Endothelial cell of umbilical vein (primary cell): Measurements from ENCODE around the gene NAV2. TPM values are rescaled to one million over a fixed set of nuclear protein-coding genes. Genes with fewer than 3 reads are reported as not detected.

ENCODE experiments used
- BruUV-seq: library from RNA; stranded (reverse); fragments of 400-500 nt; replicated peaks from 2 replicates; lab custom pipeline; 2021; lab: Mats Ljungman, UMichigan
- CTCF ChIA-PET: fragments of 300-600, 350-600 bp; sonication (Branson Sonifier 250); formaldehyde crosslinking; loops from one replicate; lab custom pipeline; 2021; ENCODE audit warnings: antibody characterized with exemption, inconsistent platforms; lab: Charles Lee
- POLR2A ChIA-PET: fragments of 300-600, 350-600 bp; sonication (Branson Sonifier 250); formaldehyde crosslinking; loops from one replicate; lab custom pipeline; 2021; ENCODE audit warnings: antibody characterized with exemption, inconsistent platforms; lab: Charles Lee
- DNase-seq: peaks from one replicate; pipeline ENCODE4 v3.0.0-alpha.2; 2011; ENCODE audit warnings: low read depth, low spot score
- FAIRE-seq: peaks from 2 replicates; lab custom pipeline; 2011; peaks lifted over from hg19 to GRCh38; lab: Jason Lieb, UNC
- H2AFZ ChIP-seq: 2 replicates; pipeline ENCODE4 v1.6.0; 2012; ENCODE audit warnings: low read depth, low read length, control low read depth, inconsistent platforms
- H3K27ac ChIP-seq: 2 replicates; pipeline ENCODE4 v1.5.1; 2011; ENCODE audit warnings: low read depth, mild to moderate bottlenecking, control low read depth, low read length, moderate library complexity; ENCODE audit not compliant: insufficient read depth
- H3K27me3 ChIP-seq, 2 experiments: 2 replicates each; pipeline versions ENCODE4 v1.6.0 to v1.6.1; 2011; ENCODE audit warnings: low read length in 2 of 2, mixed read lengths in 1 of 2; ENCODE audit not compliant: control insufficient read depth in 2 of 2, insufficient read depth in 2 of 2
- H3K36me3 ChIP-seq, 2 experiments: 2 replicates in 1 of 2; 3 replicates in 1 of 2; pipeline ENCODE4 v1.5.1; 2011; ENCODE audit warnings: low read length in 2 of 2, mild to moderate bottlenecking in 1 of 2, moderate library complexity in 1 of 2; ENCODE audit not compliant: control insufficient read depth in 2 of 2, insufficient read depth in 2 of 2; ENCODE audit errors: extremely low read depth in 1 of 2
- H3K4me1 ChIP-seq: 3 replicates; pipeline ENCODE4 v1.5.1; 2011; ENCODE audit warnings: mild to moderate bottlenecking, low read length; ENCODE audit not compliant: control insufficient read depth, insufficient read depth; ENCODE audit errors: extremely low read depth
- H3K4me2 ChIP-seq: 2 replicates; pipeline ENCODE4 v1.6.1; 2011; ENCODE audit warnings: low read length, control low read depth, mixed read lengths; ENCODE audit not compliant: insufficient read depth
- H3K4me3 ChIP-seq, 3 experiments: fragments of 200-600 bp in 1 of 3; sonication (generic), shearing (Covaris generic) in 1 of 3; replicated peaks in 1 of 3; 2 replicates each; pipeline ENCODE4 v1.5.1; 2011 to 2016; ENCODE audit warnings: control low read depth in 3 of 3, low read length in 3 of 3, mild to moderate bottlenecking in 2 of 3, inconsistent platforms in 1 of 3, low read depth in 1 of 3, moderate library complexity in 1 of 3; ENCODE audit not compliant: insufficient read depth in 1 of 3
- H3K79me2 ChIP-seq: 2 replicates; pipeline ENCODE4 v1.6.0; 2012; ENCODE audit warnings: low read length, inconsistent platforms; ENCODE audit not compliant: control insufficient read depth, insufficient read depth
- H3K9ac ChIP-seq: replicated peaks from 2 replicates; pipeline ENCODE3; 2011; ENCODE audit warnings: low read length, control low read depth; ENCODE audit not compliant: insufficient read depth; ENCODE audit errors: extremely low read depth
- H3K9me1 ChIP-seq: replicated peaks from 3 replicates; pipeline ENCODE4 v1.6.0; 2011; ENCODE audit warnings: mild to moderate bottlenecking, low read length; ENCODE audit not compliant: control insufficient read depth, insufficient read depth; ENCODE audit errors: extremely low read depth
- H3K9me3 ChIP-seq: replicated peaks from 2 replicates; pipeline ENCODE4 v1.5.1; 2012; ENCODE audit warnings: low read length, inconsistent platforms; ENCODE audit not compliant: control insufficient read depth, insufficient read depth
- H4K20me1 ChIP-seq: replicated peaks from 2 replicates; pipeline ENCODE3; 2011; ENCODE audit warnings: mild to moderate bottlenecking, low read length; ENCODE audit not compliant: control insufficient read depth, insufficient read depth; ENCODE audit errors: extremely low read depth
- CTCF ChIP-seq, 2 donors: IDR thresholded peaks; 1 replicate in 1 of 2; 2 replicates in 1 of 2; pipeline ENCODE4 v1.5.1; 2011; ENCODE audit warnings: low read length in 2 of 2, mild to moderate bottlenecking in 2 of 2, moderate library complexity in 2 of 2, control low read depth in 1 of 2, inconsistent platforms in 1 of 2, low read depth in 1 of 2; ENCODE audit not compliant: insufficient read depth in 1 of 2; ENCODE audit errors: extremely low read depth in 1 of 2
- EZH2 ChIP-seq: IDR thresholded peaks from 2 replicates; pipeline ENCODE4 v1.6.1; 2012; ENCODE audit warnings: borderline replicate concordance, low read depth, mild to moderate bottlenecking, moderate library complexity, low read length, inconsistent platforms; ENCODE audit not compliant: severe bottlenecking
- FOS ChIP-seq: IDR thresholded peaks from 2 replicates; pipeline ENCODE4 v1.6.1; 2011; ENCODE audit warnings: mild to moderate bottlenecking, low read length, moderate library complexity, borderline replicate concordance; ENCODE audit not compliant: insufficient read depth
- GATA2 ChIP-seq: IDR thresholded peaks from 2 replicates; pipeline ENCODE4 v1.7.0; 2011; ENCODE audit warnings: low read depth, mild to moderate bottlenecking, moderate library complexity, mixed read lengths, low read length; ENCODE audit not compliant: insufficient read length, insufficient read depth
- JUN ChIP-seq: IDR thresholded peaks from 2 replicates; pipeline ENCODE4 v1.6.1; 2011; ENCODE audit warnings: borderline replicate concordance, low read depth; ENCODE audit not compliant: insufficient read length, insufficient read depth
- MAX ChIP-seq: IDR thresholded peaks from 2 replicates; pipeline ENCODE4 v1.6.1; 2011; ENCODE audit not compliant: insufficient read depth, insufficient read length
- MYC ChIP-seq: IDR thresholded peaks from one replicate; pipeline ENCODE4 v1.6.1; 2011; ENCODE audit warnings: mild to moderate bottlenecking, low read depth, low read length
- POLR2A ChIP-seq: IDR thresholded peaks from 2 replicates; pipeline ENCODE4 v1.6.1; 2012; ENCODE audit warnings: low read depth, mild to moderate bottlenecking, control low read depth, low read length
- POLR2AphosphoS5 ChIP-seq: IDR thresholded peaks from 2 replicates; pipeline ENCODE4 v1.6.1; 2012; ENCODE audit warnings: low read depth, mild to moderate bottlenecking, control low read depth, low read length, moderate library complexity; ENCODE audit not compliant: insufficient read depth
- dilution Hi-C: fragments of 300-500 bp; cut with MboI; formaldehyde crosslinking; loops from one replicate; pipeline ENCODE4 v1.15.0; 2019; ENCODE audit warnings: low sequenced_read_pairs; ENCODE audit not compliant: extremely low pct_ligation_motif_present
- intact Hi-C: fragments of 100-400 bp; cut with micrococcal nuclease; formaldehyde crosslinking; loops from one replicate; pipeline ENCODE4 v1.10.0; 2022
- polyA plus RNA-seq, 4 experiments: library from polyadenylated mRNA; depleted of rRNA in 3 of 4; stranded (reverse) in 3 of 4; unstranded in 1 of 4; fragments of >200 nt; gene quantifications; 2 replicates each; pipeline versions ENCODE4 v1.2.1 to v1.2.3, GENCODE V29; 2011 to 2012; ENCODE audit warnings: missing spikeins in 1 of 4
- total RNA-seq: library from RNA; stranded (reverse); gene quantifications from 2 replicates; pipeline ENCODE4 v1.2.3, GENCODE V29; 2021

Gene NAV2
- total and polyA plus RNA-seq, 2 donors (not counting 3 experiments of a cell fraction or from before 2014, with no cell fraction given) = 10.9 to 68.0 TPM

DNA sequence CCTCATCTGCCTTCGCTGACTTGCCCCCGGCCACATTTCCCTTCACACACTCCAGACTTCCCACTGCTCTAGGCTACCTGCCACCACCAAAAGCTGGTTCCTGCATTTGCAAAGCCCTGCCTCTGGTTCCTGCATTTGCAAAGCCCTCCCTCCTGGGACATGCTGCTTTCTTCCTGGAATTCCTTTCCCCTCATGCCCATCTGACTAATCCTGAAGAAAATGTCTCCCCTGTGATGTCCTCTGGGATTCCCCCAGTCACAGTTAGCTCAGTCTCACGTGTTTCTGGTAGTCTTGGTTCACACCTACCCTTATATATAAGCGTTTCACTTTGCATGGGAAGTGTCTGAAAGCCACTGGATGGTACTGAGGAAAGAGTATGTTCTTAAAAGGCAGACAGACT, 240.7 kb downstream of the NAV2 start:
- Histone ChIP-seq H3K36me3 (peaks cover 5 to 7% of the 10 kb centered on the region in 2 experiments), H3K9me3 (no peaks in the 10 kb centered on the region), H3K9ac (peak overlapping the region; percentile 15), H2AFZ (no peak overlapping the region), H3K27ac (peak overlapping the region; percentile 50), H3K27me3 (no peaks in the 10 kb centered on the region), H3K9me1 (no peaks in the 10 kb centered on the region), H4K20me1 (no peaks in the 10 kb centered on the region), H3K79me2 (peaks cover 24% of the 10 kb centered on the region), H3K4me3 (no peak overlapping the region), H3K4me2 (no peak overlapping the region), H3K4me1 (peaks cover 44% of the 10 kb centered on the region)
- no TSS peak for BruUV-seq
- TF ChIP-seq MAX = no peak
- no peak for TF ChIP-seq GATA2
- TF ChIP-seq MYC = no peak
- no peak for TF ChIP-seq JUN
- no peak for TF ChIP-seq FOS
- TF ChIP-seq EZH2 = no peak
- TF ChIP-seq POLR2A = no peak
- no peak for TF ChIP-seq CTCF (IDR thresholded peaks at IDR 0.05; ENCODE audit: extremely low read depth in 1 of 2, insufficient read depth in 1 of 2, low read depth in 1 of 2, low read length in 2 of 2)
- no peak for TF ChIP-seq POLR2AphosphoS5
- intact Hi-C loops = loop anchor here (5.0 kb wide), 1 partner anchor 384 kb away; no protein-coding TSS in a partner anchor
- FAIRE-seq (peak; percentile 71), DNase-seq (peak; percentile 56)
- CTCF ChIA-PET = interaction anchor here (0.7 to 5.8 kb wide), 27 partner anchors 10 to 401 kb away, joined by 3 to 91 read pairs (median 5); no protein-coding TSS in a partner anchor
- dilution Hi-C loops = no loop called here
- POLR2A ChIA-PET = no interaction called here
